CD1c-positive myeloid dendritic cell (primary cell): ENCODE results near the gene GALNT18.

Source experiments
- DNase-seq: peaks from one replicate; pipeline ENCODE4 v3.0.0-alpha.2; 2016; ENCODE audit errors: extremely low spot score

GALNT18 gene

DNA sequence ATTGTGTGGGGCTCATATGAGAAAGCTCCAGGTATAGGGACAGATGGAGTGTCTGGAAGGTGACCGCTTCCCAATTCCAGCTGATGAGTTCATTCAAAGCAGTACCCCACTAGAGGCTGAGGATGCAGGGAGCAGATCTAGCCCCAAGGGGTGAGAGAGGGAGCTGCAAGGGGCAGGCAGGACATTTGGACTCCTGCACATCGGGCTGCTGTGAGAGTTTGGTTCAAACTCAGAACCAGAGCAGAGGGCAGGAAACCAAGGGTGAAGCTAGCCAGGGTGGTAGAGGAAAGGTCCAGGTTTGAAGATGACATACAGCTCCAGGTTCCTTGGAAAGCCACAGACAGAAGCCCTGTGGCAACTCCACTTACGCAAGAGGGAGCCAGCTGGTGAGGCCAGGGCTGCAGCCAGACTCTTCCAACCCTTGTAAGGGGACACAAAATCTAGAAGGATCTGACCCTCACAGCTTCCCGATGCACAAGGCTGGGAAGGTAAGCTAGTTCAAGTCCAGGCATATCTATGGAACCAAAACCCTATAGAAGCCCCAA, 270.7 kb downstream of the GALNT18 start:
- DNase-seq: peak; percentile 38

- DNase-seq: no peak
These were observed 271.9 kb downstream of the GALNT18 start for GRCh38 chr11:11349870-11350337.

- no peak for DNase-seq
These were observed 272.5 kb downstream of the GALNT18 start for GRCh38 chr11:11349106-11349825.

DNA sequence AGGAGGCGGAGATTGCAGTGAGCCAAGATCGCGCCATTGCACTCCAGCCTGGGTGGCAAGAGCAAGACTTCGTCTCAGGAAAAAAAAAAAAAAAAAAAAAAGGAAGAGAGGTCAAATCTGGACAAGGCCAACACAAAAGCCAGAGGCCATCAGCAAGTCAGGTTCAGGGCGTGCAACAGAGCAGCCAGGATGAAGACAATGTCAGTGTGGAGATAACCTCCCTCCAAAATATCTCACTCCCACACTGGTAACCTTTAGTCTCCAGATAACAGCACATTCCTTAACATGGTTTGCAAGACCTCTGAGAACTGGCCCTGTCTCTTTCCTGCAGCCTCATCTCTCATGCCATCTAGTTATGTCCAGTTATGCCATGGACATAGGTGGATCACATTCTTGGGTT, 273.5 kb downstream of the GALNT18 start:
- DNase-seq: no peak

DNA sequence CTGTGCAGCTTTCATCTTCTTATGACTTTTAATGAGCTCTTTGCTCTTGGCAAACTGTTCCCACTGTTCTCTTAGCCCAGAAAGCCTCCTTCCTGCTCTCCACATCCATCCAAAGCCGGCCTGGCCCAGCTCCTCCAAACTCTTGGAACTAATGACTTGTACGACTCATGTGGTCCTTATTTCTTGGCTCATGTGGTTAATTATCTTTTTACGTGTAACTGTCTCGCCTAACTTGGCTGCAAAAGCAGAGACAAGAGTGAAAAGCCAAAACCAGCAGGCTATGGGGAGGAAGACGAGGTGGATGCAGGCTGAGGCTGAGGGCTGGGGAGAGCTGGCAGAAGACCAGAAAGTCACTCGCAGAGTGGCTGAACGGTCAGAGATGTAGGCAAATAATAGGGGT, 274.2 kb downstream of the GALNT18 start:
- no peak for DNase-seq

DNA sequence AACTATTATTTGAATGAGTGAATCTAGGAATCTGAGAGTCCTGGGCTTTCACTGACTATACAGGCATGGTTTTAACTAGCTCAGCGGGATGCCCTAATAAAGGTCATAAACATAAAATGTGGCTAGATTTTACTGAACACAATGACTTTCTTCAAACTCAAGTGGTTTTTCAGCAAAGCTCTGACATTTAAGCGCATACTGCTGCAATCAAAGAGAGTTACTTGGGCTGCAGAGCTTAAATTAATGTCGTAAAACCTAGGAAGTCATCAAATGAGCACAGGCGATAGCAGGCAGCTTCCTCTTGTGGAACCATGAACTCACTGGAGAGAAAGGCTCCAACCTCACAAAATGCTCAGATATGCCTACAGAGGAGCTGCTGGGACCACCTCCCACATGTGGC, 275.5 kb downstream of the GALNT18 start:
- DNase-seq: no peak

DNA sequence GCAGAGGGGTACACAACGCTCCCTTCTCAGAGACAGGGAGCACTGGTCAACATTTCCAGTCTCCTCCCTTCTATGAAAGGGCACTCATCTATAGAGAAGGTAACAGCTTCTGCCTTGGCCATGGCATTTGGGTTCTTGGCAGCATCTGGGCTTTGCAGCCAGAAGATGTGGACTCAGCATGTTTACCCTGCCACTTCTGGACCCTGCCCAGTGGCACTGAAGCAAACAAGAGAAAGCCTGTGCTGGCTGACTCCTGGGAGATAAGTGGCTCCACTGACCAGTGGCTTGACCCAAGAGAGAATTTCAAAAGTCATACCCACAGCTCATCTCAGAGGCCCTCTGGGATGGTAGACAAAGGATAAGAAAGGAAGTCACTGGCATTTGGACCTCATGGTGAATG, 276.7 kb downstream of the GALNT18 start:
- no peak for DNase-seq

DNA sequence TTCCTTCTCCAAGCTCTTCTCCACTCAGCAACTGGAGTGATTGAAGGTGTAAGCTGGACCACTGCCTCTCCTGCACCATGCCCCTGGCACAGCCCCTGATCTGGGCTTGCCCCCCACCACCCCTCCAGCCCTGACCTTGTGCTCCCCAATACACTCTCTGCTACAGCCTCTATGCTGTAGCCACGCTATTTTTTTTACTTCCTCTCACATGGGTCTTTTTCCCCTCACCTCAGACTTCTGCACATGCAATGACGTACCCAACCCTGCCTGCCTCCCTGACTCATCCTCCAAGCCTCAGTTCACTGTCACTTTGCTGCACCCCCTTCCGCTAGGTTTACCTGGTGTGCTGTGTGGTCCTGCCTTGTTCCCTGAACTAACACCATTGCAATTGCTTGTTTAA, 277.8 kb downstream of the GALNT18 start:
- peak; percentile 24 for DNase-seq

DNA sequence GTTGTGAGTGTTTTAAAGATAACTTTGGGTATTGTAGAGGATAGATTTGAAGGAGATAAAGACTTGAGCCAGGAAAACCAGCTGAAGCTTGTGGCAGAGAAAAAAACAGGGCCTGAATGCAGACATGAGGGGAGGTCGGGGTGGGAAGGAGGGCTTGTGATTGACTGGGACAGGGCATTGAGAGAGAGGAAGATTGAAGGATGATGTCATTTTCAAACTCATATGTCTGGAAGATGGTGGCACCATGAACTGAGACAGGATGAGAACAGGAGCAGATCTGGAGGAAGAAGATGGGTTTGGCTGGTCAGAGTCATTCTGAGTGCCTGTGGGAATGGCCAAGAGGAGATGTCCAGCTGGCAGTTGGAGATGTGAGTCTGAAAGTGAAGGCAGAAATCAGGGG, 283.5 kb downstream of the GALNT18 start:
- DNase-seq: no peak

DNA sequence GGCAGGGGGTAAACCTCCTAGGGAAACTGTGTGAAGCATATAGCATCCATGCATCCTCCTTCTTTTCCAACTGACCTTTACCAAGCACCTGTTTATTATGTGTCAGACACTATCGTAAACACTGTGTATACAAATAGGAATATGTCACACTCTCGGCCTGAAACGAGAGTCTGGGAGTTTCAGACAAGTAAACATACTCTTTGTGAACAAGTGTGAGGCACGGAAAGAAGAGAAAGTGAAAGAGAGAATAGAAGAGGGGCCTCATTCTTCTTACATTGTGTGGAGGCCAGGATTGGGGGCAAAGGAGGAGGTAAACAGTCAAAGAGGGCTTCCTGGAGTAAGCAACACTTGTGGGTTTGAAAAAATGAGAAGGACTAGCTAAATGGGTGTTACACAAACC, 285.1 kb downstream of the GALNT18 start:
- no peak for DNase-seq

- DNase-seq: no peak
These were observed 286.8 kb downstream of the GALNT18 start for GRCh38 chr11:11335043-11335442.

DNA sequence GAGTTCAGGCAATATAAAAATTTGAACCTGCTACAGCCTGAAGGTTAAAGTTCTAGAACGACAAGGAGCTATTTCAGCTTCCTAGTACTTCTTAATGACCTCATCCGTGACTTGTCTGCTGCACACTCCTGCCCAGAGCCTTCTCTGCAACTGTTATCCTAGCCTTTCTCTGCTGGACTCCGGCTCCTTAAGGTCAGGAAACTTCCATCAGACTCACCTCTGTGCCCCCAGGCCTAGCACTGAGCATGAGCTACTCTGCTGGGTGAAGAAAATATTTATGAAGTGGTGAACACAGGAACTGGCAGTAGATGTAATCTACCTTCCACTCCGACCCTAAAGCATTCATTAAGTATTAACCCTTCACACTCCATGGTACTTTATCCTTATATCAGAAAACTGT, 287.2 kb downstream of the GALNT18 start:
- DNase-seq: no peak

GRCh38 chr11:11332141-11332710, 289.6 kb downstream of the GALNT18 start:
- no peak for DNase-seq

DNA sequence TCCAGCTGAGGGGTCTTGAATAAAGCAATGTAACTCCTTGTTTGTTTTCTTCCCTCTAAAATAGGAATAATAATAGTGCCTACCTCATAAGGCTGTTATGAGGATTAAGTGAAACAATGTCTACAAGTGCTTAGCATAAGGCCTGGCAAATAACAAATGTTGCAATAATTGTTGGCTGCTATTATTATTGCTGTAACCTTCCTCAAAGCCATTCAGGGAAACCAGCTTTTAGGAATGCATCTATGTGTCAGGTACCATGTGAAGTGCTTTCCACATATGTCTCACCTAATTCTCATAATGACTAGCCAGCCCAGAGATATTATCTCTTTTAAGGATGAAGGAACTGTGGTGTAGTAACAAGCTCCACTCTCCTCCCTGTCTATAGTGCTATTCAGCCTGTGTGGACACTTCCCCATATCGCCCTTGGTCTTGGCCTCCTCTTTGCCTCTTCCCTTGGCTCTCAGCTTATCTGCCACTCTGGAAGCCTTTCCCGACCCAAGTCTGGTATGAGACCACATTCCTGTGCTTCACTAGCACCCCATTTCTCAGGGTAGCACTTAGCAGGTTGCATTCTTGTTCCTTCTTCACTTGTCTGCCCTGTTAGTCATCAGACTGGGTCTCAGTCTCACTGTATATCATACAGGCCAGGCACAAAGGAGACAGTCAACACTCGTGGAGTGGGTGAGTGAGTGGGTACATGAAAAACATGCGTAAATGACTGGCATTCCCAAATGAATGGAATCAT, 292.6 kb downstream of the GALNT18 start:
- no peak for DNase-seq

DNA sequence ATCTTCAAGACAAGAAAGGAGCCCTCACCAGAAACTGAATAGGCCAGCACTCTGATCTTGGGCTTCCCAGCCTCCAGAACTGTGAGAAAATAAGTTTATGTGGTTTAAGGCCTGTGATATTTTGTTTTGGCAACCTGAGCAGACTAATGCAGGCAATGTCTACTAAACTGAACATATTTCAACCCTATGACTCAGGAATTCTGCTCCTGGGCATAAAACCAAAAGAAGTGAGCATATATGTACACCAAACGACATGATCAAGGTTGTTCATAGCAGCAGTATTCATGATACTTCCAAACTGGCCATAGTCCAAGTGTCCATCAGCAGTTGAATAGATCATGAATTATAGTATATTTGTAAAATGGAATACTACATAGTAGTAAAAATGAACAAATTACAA, 297.7 kb downstream of the GALNT18 start:
- no peak for DNase-seq

GRCh38 chr11:11322101-11322500, 299.7 kb downstream of the GALNT18 start:
- DNase-seq: no peak

- DNase-seq: no peak
These were observed 301.0 kb downstream of the GALNT18 start for GRCh38 chr11:11320825-11321224.

- DNase-seq: peak; percentile 90
These were observed 302.8 kb downstream of the GALNT18 start for GRCh38 chr11:11318961-11319360.

DNA sequence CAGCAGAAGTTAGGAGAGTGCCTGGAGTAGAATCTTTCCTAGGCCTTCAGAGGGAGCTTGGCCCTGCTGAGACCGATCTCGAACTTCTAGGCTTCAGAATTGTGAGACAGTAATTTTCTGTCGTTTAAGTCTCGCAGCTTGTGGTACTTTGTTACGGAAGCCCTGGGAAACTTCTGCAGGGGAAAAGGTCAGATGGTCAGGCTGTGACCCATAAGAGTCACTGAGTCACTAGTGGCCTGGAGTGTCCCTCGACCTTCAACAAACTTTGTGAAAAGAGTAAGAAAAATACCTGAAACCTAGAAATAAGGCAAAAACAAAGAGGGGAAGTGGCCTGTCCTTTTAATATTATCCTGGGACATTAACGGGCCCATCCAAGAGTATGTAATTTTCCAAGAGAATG, 303.3 kb downstream of the GALNT18 start:
- peak; percentile 66 for DNase-seq

- DNase-seq: peak; percentile 32
These were observed 305.1 kb downstream of the GALNT18 start for GRCh38 chr11:11316651-11317230.

DNA sequence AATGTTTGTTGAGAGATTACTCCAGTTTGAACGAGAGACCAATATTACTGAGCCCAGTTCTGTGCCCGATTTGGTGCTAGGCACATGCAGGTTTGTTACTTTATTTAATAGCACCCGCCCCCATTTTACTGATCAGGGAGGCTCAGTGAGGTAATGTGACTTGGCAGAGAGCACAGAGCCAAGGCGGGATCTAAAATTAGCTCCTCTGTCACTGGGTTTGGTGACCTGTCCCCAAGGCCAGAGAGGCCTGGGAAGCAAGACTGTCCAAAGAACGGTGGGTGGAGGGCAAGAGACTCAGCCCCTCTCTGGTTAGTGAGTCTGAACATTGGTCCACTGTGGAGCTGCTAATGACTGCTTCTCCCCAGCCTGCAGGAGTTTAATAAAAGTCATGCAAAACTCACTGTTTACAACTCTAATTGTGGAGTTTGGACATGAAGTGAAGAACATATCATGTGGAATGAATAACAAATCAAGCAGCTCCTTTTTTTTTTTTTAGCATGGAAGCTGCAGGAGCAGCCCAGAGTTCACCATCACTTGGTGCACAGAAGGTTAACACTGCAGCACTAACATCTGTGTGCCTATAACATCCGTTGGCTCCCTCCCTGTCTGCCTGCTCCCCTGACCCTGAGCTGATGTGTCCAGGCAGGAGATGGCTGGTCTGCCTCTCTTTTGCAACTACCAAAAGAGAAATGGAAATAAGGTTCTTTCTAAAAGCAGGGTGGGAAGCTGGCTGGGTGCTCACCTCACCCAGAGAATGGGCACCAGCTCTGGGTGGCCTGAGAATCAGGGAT, 307.7 kb downstream of the GALNT18 start:
- peak; percentile 15 for DNase-seq
